ENCODE data around the gene ZSCAN25.
"Not testable (repeated sequence)": the region's sequence is repeated elsewhere in the genome, so short reads cannot be mapped to it uniquely, and the experiment has no call there.

ZSCAN25 gene

DNA sequence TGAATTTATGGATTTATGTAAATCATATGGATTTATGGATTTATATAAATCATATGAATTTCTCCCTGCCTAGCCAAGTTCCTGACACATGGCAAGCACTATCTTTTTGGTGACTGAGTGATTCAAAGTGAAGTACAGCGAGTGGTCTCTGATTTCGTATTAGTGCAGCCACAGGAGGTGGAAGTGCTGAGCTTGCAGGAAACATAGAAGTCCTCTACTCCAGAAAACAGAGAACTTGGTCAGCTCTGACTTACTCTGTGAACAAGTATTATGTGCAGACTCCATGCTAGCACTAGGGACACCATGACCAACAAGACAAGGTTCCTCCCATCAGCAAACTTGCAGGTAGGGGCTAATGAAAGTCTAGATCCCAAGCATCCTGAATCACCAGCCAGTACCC lies 34.5 kb downstream of the ZSCAN25 start:
- DNase-seq = no peak

DNA sequence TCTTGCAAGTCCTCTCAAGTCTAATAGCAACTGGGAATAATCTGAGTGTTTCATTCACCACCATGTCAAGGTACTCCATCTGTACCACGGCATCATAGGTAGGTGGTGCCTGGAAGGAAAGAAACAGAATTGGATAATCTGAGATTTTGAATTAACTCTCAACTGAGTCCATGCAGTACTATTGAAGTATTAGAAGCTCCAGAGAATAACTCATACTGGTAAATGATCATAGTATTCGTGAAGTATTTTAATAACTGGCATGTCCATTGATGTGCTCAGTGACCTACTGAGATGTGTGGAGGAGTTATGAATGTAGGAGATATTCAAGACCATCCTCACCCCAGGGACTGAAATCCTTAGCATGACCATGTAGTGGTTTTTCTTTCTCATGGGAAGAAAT lies 35.9 kb downstream of the ZSCAN25 start:
- DNase-seq = no peak

DNA sequence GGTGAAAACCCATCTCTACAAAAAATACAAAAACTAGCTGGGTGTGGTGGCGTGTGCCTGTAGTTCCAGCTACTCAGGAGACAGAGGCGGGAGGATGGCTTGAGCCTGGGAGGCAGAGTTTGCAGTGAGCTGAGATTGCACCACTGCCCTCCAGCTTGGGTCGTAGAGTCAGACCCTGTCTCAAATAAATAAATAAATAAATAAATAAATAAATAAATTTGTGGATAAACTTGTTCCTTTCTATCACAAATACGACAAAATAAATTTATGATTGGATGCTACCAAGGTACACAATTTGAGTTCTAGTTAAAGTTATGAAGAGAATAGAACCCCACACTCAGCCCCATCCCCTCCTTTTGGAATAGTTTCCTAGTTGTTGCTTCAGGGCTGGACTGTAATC lies 36.5 kb downstream of the ZSCAN25 start:
- not testable (repeated sequence) for DNase-seq

DNA sequence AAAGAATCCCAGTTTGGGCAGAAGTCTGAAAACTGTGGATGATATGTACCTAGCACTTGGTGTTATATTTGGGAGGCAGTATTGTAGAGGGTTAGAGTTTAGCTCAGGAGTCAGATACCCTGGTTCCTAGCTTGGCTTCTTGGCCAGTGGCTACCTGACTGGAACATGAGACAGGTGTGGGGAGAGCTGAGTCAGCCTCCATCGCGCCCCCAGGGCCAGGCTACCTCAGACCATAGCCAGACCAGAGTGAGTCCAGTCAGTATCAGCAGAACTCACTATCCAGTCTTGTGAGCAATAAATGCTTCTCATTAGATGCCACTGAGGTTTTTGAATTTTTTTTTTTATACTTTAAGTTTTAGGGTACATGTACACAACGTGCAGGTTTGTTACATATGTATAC lies 37.0 kb downstream of the ZSCAN25 start:
- no peak for DNase-seq

DNA sequence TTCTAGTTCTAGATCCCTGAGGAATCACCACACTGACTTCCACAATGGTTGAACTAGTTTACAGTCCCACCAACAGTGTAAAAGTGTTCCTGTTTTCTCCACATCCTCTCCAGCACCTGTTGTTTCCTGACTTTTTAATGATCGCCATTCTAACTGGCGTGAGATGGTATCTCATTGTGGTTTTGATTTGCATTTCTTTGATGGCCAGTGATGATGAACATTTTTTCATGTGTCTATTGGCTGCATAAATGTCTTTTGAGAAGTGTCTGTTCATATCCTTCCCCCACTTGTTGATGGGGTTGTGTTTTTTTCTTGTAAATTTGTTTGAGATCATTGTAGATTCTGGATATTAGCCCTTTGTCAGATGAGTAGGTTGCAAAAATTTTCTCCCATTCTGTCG lies 37.9 kb downstream of the ZSCAN25 start:
- DNase-seq = not testable (repeated sequence)

DNA sequence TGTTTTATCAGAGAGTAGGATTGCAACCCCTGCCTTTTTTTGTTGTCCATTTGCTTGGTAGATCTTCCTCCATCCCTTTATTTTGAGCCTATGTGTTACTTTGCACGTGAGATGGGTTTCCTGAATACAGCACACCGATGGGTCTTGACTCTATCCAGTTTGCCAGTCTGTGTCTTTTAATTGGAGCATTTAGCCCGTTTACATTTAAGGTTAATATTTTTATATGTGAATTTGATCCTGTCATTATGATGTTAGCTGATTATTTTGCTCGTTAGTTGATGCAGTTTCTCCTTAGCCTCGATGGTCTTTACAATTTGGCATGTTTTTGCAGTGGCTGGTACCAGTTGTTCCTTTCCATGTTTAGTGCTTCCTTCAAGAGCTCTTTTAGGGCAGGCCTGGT lies 41.1 kb downstream of the ZSCAN25 start:
- not testable (repeated sequence) for DNase-seq

DNA sequence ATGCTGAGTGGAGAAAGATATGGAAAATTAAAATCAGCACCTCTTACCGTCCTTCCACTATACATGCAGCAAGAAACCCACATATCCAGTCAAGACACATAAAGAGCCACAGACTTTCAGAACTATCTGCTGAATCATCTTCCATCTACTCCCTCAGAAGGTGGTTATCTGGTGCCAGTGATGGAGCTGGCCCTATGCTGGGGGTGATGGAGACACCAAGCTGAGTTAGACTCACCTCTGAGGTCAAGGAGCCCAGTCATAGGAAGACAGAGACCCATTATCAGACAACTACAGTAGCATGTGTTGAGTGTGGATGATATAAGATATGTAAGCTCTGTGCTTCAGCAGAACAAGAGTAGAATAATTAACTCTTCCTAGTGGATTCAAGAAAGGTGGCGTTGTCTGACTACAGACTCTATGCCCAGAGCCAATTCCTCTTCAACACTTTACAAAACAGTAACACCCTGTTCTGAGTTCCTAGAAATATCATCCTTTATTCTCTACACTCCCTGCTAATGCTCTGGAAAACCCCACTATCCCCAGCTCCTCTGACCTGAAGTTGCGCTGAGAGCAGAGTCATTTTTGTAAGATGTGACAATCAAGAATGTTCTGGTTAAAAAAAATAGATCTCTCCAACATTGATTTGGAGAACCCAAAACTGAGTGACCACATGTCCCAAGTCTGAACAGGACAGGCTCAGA lies 48.7 kb downstream of the ZSCAN25 start:
- DNase-seq = no peak

DNA sequence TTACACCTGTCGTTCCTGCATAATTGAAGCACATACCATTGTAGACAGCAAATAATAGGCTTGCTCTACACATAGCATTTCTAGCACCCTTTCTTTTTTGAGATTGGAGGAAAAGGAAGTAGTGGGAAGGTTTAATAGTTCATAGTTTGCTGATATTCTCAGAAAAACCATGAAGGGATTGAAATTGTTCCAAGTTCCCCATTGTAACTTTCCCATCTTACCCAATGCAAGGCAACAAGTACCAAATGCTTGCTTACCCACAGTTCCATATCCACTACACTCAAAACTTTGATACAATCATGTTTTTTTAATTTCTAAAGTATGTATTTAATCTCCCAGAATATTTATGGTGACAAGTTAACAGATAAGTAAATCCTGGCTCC lies 49.3 kb downstream of the ZSCAN25 start:
- no peak for DNase-seq

DNA sequence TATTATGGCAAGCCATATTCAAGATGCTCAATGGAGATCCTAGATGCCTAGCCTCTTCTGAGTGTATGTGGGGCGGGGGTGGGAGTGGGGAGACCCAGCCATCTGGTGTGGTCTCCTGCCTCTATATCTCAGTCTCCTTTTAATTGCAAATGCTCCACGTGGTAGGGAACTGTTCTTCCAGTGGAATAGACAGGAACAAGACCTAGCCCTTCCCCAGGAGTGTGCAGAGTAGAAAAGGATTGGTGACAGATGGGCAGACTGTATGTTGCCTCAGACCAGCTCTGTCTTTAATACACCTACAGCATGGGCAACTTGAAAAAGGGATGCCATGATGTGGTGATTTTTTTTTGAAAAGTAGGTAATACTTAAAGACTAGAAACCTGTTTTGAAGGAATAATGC lies 50.4 kb downstream of the ZSCAN25 start:
- no peak for DNase-seq

DNA sequence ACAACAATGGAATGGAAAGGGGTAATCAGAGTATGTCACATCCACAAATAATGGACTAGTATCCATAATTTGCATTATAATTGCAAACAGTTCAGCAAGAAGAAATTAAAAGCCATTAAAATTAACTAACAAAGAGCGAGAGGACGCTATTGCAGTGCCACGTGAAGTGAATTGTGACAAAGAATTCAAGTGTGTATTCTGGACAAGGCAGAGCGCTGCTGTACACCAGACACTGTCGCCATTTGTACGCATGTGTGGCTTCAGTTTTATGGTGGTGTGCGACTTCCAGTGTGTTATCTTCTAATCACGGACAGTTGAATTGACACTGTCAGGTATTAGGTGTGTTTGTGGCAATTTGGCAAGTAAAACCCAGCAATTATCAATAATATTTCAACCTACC lies 51.8 kb downstream of the ZSCAN25 start:
- no peak for DNase-seq

DNA sequence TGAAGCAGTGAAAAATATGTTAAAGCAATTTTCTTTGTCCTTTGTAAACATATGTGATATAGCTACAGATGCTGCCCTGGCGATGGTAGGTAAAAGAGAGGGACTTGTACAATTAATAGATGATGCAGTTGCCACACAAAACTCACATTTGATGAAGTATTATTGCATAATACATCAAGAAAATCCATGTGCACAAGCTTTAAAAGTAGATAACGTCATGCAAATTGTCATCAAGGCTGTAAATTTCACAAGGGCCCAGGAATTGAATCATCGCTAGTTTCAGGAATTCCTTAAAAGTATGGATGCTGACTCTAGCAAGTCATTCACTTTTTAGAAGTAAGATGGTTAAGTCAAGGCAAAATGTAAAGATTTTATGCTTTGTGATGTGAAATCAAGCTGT lies 53.0 kb downstream of the ZSCAN25 start:
- DNase-seq = no peak

DNA sequence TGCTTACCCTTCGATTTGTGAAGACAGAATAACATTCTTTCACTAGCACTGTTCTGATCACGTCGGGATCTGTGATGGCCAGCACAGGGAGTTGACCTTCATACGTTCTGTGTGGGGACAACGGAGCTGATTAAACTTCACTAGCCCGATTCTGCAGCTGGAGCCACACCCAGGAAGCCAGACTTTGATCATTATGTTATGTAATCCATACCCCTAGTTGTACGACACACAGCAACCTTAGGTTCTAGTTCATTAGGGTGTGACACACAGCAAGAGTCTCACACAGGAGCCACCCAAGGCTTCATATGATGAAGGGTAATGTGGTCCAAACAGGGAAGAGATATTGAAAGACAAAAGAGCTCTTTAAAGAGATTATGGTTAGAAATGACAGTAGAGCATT lies 55.8 kb downstream of the ZSCAN25 start:
- DNase-seq = no peak

DNA sequence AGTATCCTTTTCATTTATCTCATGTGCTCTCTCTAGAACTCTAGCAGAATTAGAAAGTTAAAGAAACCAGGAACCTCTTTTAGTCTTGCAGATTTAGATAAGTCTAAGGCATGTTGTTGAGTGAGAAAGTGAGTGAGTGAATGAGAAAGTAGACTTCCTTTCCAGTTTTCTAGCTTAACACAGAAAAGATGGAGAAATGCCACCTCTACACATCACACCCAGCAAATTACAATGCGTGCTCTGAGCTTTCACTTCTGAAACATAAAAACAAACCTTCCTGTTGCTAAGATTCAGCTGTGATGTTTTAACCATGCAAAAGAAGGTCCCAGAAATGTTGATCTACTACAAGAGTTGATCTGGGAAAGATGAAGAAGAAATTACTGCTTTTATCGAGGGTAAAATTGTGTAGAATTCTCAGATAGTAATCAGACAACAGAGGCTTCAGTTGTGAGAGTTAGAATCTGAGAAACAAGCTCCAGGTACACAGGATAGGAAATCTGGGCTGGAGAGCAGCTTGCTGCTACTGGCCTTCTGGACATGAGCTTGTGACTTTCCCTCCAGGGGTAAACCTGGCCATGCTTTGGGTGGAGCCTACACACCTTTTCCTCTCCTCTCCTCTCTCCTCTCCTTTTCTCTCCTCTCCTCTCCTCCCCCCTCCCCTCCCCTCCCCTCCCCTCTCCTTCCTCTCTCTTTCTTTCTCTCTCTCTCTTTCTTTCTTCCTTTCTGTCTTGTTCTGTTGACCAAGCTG lies 58.4 kb downstream of the ZSCAN25 start:
- no peak for DNase-seq

DNA sequence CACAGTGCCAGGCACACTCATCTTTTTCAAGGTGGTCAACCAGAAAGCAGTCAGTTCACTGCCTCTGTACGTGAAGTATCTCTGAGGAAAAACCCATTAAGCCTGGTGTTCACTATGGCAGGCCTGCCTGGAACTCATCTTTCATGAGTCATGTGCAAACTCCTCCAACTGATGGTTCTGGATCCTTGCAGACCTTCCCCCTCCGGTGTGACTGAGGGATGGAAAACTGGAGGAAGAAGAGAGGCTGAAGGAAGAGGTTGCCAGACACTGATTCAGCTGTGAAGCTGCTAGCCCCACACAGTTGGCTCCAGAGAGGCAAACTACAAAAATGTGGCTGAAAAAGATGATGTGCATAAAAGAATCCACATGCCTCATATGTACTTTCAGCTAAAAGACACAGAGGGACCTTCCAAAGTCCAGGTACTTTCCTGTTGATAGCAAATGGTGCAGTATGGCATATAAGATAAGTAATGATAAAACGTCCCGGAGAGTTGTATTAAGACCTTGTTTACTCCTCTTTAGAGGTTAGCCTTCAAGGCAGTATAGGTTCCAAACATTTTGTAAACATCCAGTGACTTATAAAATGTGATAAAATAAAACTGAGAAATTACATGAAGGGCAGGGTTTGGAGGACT lies 60.4 kb downstream of the ZSCAN25 start:
- DNase-seq = no peak

DNA sequence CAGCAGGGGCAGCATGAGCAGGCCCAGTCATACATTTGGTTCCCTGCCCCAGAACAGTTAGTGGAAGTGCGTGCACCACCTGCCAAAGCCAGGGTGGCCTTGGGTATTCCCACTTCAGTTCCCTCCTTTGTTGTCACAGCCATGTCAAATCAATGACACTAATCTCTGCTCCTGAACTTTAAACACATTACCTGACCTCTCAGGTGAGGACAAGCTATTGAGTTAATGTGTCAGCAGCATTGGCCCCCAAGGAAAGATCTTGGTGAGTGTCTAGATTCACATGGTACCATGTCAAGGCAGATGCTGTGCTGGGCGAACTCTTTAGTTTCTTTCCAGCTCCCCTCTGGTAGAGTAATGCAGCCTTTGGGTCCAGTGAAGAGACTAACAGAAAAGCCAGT lies 60.9 kb downstream of the ZSCAN25 start:
- DNase-seq = no peak

DNA sequence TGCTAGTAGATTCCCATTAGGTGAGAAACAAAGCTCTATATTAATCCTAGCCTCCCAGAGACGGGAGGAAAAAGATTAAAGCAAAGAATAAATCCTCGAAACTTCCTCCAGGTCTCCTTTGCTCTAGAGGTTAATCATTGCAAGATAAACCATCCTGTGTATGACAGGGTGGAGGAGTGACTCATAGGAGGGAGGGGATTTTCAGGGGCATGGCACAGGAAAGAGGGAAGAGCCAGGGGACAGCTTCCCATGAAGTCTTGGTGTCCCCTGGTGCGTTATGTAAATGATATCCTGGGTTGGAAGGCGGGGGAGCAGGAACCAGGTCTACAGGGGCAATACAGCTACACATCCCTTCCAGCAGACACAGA lies 62.3 kb downstream of the ZSCAN25 start:
- no peak for DNase-seq

DNA sequence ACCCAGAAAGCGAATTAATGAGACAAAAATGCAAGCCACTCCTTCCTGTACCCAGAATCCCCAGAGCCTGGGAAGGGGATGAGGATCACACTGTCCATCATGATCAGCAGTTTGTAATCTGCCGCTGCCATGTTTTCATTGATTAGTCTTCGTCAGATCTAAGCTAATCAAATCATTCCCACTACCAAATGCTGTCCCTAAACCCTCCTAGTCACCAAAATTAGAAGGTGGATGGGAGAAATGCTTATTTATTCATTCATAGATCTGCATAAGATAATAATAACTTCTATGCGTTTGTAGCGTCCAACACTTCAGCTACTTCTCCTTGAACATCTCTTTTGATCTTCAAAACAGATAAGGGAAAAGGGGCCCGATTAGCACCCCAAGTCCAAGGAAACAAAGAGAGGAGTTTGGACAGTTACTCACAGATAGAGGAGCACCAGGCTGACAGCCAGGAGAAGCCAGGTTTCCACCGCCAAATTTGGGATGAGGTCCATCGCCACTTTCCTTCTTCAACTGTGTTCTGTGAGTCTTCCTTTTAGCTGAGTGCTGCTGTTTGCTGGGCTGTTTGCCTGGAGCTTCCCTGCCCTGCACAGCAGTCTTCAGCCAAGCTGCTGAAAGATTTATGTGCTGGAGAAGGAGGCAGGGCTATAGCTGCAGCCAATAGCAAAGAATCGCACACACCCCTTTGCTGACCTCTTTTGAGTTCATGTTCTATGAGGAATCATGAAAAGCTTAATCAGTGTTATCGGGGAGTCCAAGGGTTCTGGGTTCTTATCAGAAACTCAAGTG lies 62.9 kb downstream of the ZSCAN25 start, which contains the start of gene CYP3A5:
Gene CYP3A5, minus strand, starts transcription at position 597 of the 792 bp plus-strand sequence. Its CDS starts 100 bp downstream, at position 497.
- no peak for DNase-seq

All from hippocampal formation (tissue), 2 donors.